ENCODE measurements around the gene MSX1. TPM values are rescaled to one million over a fixed set of nuclear protein-coding genes. Genes with fewer than 3 reads are reported as not detected.

Gene MSX1
- total and polyA plus RNA-seq, 2 experiments from 2014 or later: 0.61 TPM; not detected in 1

GRCh38 chr4:4838936-4839810 lies 20.3 kb upstream of the MSX1 start:
- peaks cover 4% of the 10 kb centered on the region; the same call in 1 of the 3 replicates for H3K9me3 Mint-ChIP-seq
- DNase-seq (ENCODE audit: low spot score): no peak
- no peak overlapping the region for H3K27ac Mint-ChIP-seq
- no peaks in the 10 kb centered on the region for H3K79me2 ChIP-seq (replicated peaks; ENCODE audit: insufficient read depth)
- peak; percentile 15; the same call in 2 of the 3 replicates for ATAC-seq
- no peaks in the 10 kb centered on the region for H3F3A ChIP-seq (replicated peaks; ENCODE audit: low read depth)
- no peak for TF ChIP-seq ZNF331 (CRISPR knock-in tag; IDR thresholded peaks at IDR 0.05; ENCODE audit: low read depth)
- TF ChIP-seq EZH2 (IDR thresholded peaks at IDR 0.05; ENCODE audit: low read depth, unreplicated experiment): no peak
- TF ChIP-seq NANOG (IDR thresholded peaks at IDR 0.05; ENCODE audit: borderline replicate concordance): no peak
- TF ChIP-seq JUNB (IDR thresholded peaks at IDR 0.05; ENCODE audit: unreplicated experiment): no peak
- TF ChIP-seq POLR2AphosphoS5 (IDR thresholded peaks at IDR 0.05; ENCODE audit: low read depth): no peak
- no peak for TF ChIP-seq ZNF114 (CRISPR knock-in tag; IDR thresholded peaks at IDR 0.05)
- no peak for TF ChIP-seq CTCF (conservative IDR thresholded peaks at IDR 0.05; ENCODE audit: low read depth in 2 of 2)
- no peak for TF ChIP-seq EZH2phosphoT487 (IDR thresholded peaks at IDR 0.05; ENCODE audit: unreplicated experiment)
- TF ChIP-seq, protein P1, sequence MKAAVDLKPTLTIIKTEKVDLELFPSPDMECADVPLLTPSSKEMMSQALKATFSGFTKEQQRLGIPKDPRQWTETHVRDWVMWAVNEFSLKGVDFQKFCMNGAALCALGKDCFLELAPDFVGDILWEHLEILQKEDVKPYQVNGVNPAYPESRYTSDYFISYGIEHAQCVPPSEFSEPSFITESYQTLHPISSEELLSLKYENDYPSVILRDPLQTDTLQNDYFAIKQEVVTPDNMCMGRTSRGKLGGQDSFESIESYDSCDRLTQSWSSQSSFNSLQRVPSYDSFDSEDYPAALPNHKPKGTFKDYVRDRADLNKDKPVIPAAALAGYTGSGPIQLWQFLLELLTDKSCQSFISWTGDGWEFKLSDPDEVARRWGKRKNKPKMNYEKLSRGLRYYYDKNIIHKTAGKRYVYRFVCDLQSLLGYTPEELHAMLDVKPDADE (IDR thresholded peaks at IDR 0.05): no peak
- TF ChIP-seq STAT1 (IDR thresholded peaks at IDR 0.05; ENCODE audit: unreplicated experiment): no peak
- TF ChIP-seq REST (IDR thresholded peaks at IDR 0.05; ENCODE audit: unreplicated experiment): no peak
- TF ChIP-seq, protein P2, sequence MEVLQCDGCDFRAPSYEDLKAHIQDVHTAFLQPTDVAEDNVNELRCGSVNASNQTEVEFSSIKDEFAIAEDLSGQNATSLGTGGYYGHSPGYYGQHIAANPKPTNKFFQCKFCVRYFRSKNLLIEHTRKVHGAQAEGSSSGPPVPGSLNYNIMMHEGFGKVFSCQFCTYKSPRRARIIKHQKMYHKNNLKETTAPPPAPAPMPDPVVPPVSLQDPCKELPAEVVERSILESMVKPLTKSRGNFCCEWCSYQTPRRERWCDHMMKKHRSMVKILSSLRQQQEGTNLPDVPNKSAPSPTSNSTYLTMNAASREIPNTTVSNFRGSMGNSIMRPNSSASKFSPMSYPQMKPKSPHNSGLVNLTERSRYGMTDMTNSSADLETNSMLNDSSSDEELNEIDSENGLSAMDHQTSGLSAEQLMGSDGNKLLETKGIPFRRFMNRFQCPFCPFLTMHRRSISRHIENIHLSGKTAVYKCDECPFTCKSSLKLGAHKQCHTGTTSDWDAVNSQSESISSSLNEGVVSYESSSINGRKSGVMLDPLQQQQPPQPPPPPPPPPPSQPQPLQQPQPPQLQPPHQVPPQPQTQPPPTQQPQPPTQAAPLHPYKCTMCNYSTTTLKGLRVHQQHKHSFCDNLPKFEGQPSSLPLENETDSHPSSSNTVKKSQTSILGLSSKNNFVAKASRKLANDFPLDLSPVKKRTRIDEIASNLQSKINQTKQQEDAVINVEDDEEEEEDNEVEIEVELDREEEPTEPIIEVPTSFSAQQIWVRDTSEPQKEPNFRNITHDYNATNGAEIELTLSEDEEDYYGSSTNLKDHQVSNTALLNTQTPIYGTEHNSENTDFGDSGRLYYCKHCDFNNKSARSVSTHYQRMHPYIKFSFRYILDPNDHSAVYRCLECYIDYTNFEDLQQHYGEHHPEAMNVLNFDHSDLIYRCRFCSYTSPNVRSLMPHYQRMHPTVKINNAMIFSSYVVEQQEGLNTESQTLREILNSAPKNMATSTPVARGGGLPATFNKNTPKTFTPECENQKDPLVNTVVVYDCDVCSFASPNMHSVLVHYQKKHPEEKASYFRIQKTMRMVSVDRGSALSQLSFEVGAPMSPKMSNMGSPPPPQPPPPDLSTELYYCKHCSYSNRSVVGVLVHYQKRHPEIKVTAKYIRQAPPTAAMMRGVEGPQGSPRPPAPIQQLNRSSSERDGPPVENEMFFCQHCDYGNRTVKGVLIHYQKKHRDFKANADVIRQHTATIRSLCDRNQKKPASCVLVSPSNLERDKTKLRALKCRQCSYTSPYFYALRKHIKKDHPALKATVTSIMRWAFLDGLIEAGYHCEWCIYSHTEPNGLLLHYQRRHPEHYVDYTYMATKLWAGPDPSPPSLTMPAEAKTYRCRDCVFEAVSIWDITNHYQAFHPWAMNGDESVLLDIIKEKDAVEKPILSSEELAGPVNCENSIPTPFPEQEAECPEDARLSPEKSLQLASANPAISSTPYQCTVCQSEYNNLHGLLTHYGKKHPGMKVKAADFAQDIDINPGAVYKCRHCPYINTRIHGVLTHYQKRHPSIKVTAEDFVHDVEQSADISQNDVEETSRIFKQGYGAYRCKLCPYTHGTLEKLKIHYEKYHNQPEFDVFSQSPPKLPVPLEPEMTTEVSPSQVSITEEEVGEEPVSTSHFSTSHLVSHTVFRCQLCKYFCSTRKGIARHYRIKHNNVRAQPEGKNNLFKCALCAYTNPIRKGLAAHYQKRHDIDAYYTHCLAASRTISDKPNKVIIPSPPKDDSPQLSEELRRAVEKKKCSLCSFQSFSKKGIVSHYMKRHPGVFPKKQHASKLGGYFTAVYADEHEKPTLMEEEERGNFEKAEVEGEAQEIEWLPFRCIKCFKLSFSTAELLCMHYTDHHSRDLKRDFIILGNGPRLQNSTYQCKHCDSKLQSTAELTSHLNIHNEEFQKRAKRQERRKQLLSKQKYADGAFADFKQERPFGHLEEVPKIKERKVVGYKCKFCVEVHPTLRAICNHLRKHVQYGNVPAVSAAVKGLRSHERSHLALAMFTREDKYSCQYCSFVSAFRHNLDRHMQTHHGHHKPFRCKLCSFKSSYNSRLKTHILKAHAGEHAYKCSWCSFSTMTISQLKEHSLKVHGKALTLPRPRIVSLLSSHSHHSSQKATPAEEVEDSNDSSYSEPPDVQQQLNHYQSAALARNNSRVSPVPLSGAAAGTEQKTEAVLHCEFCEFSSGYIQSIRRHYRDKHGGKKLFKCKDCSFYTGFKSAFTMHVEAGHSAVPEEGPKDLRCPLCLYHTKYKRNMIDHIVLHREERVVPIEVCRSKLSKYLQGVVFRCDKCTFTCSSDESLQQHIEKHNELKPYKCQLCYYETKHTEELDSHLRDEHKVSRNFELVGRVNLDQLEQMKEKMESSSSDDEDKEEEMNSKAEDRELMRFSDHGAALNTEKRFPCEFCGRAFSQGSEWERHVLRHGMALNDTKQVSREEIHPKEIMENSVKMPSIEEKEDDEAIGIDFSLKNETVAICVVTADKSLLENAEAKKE (CRISPR knock-in tag; IDR thresholded peaks at IDR 0.05): no peak
- no peak for TF ChIP-seq CREB1 (CRISPR knock-in tag; IDR thresholded peaks at IDR 0.05; ENCODE audit: low read depth)
- 0 out of 2 replicates have a peak, but pooled peaks cover 6% of the 10 kb centered on the region for H3K4me1 ChIP-seq (ENCODE audit: insufficient read depth)
- peaks cover 16% of the 10 kb centered on the region for H3K4me1 Mint-ChIP-seq
- H4K20me1 ChIP-seq (replicated peaks; ENCODE audit: insufficient read depth): no peaks in the 10 kb centered on the region; the same call in 1 of the 2 replicates
- no peak overlapping the region for H3K4me3 ChIP-seq
- H3K9me2 ChIP-seq (ENCODE audit: insufficient read depth): no peaks in the 10 kb centered on the region
- no peak overlapping the region for H3K4me3 Mint-ChIP-seq
- no peaks in the 10 kb centered on the region for H3K27me3 ChIP-seq (ENCODE audit: insufficient read depth)
- H2AFZ ChIP-seq: no peak overlapping the region
- no peak overlapping the region for H3K27ac ChIP-seq (ENCODE audit: low read depth)
- no peaks in the 10 kb centered on the region for H3K36me3 ChIP-seq (ENCODE audit: insufficient read depth)
- no peaks in the 10 kb centered on the region for H3K36me3 Mint-ChIP-seq (ENCODE audit: low read depth)
- H3K4me2 ChIP-seq: no peak overlapping the region
- H3K27me3 Mint-ChIP-seq (ENCODE audit: insufficient read depth, low read depth, poor library complexity): peaks cover 10% of the 10 kb centered on the region

Measured in GM23338 (cell line).